NCI-H69 (cell line): ENCODE results near the gene KCNMB1.

Experiments used
- DNase-seq: peaks from one replicate; lab custom pipeline; 2025; lab: John Stamatoyannopoulos, UW

The KCNMB1 gene

DNA sequence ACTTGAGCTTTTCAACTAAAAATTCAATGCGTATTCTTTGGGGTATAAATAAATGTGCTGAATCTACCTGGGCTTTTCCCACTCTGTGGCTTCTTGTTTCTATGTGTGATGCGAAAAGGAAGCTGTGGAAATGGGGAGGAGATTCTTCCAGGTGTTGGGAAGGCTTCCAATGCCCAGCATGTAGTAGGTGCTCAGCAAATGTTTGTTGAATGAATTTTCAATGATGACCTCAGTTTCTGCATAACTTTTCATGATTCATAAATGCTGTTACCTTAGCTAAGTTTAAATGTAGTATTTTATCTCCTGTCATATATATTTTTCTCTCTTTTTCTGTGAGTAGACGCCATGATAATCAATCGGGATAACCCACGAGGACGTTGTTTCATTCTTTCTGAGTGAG is 25.6 kb upstream of the KCNMB1 start:
- no peak for DNase-seq

DNA sequence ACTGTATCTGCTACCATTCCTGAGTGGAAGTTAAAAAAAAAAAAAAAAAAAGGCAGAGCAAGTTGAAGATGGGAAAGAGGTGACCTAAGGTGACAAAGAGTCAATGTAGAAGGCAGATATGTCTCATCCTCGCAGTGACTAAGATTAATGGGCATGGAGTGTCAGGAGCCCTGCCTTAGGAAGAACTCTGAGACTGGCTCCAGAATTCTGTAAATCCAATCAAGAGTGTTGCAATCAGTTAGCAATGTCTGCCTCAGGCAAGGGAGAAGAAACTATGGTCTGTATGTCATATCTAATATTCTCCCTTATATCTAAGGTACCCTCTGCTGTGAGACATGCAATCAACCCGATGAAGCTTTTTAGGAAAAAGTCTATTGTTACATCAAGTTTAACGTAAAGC is 24.7 kb upstream of the KCNMB1 start:
- no peak for DNase-seq

DNA sequence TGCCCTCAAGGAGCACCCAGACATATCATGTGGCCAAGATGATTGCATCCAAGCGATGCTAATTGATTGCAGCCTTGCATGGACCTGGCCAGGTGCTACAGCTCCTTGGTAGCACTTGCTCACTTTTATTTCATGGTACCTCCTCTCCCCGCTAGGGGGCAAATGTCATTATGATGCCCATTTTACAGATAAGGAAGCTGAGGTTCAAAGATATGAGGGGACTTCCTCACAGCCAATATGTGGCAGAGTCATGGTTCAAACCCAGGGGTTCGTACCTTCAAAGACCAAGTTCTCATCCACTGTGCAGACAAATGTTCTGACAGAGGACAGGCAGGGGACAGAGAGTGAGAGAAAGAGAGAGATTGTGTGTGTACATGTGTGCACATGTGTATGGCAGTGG is 21.9 kb upstream of the KCNMB1 start:
- no peak for DNase-seq

DNA sequence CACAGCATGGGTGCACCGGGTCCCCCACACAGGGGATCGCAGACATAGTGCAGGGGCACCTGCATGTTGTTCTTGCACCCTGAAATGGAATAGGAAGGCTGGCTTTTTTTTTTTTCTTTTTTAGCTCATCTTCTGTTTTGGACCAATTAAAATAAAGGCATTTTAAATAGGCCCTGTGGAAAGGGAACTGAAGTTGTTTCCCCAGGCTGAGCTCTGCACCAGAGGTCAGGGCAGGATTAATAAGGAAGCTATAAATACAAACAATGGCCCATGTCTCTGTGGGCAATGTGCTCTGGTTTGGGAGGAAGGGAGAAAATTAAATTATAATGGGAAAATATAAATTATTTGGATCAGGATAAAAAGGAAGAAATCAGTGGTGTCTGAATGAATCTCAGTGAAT is 21.2 kb upstream of the KCNMB1 start:
- no peak for DNase-seq

DNA sequence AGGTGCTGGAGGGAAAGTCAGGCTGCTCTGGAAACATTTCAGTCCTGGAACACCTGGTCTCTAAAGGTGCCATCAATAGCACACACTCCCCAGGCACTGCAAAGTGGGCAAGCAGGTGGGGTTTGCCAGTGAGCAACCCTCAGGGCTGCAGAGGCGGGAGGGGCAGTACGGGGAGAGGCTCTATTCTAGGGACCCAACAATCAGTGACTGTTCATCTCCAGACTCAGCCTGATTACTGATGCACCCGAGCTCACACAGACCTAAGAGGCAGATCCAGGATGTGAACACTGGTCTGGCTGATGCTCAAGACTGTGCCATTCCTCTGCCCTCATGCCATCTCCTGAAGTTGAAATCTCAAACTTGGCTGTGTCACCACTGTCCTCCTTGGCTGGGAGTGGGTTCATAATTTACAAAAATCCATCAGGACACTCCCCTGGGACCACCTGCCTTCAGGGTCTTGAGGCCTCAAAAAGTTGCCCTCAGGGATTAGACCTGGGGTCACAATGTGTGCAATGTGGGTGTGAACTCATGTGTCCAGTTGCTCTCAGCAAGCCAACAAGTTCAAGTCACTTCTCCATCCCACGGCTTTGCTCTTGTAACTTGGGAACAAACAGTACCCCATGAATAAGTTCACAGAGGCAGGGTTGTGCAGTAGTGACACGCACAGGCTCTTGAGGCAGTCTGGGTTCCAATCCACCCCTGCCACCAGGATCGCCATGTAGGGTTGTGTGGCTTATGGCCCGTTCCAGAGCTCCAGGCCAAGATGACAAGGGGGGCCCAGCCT is 19.9 kb upstream of the KCNMB1 start:
- DNase-seq = peak; percentile 17

DNA sequence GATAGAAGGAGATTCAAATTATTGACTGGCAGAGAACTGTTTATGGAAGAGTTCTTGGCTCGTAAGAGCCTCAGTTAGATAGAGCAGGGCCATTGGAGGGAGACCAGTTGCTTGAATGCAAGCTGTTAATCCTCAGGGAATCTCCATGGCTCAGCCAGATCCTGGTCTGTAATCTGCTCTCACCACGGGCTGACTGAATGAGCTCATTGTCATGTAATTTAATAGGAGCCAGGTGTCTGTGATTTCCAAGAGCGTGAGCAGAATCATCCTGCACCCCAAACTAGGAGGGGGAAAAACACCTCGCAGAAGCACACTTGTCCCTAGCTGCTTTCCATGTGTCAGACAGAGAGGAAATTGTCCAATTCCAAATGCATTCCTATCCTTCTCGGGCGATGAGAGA is 19.1 kb upstream of the KCNMB1 start:
- DNase-seq = peak; percentile 81

DNA sequence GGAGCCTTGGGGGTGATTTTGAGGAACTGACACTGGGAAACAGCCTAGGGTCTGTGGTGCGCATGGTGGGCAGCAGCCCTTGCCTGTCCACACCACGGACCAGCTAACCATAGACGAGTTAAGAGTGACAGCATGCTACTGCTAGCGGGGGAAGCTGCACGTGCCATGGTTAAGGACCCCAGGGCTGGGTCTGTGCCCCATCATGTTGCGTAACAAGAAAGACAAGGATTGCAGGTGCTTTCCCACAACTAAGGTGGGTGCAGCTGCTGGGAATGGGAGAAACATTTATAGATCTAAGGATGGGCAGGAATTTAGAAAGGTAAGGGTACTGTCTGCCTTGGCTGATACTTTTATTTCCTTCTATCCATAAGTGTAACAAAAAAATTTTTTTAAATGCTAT is 17.9 kb upstream of the KCNMB1 start:
- no peak for DNase-seq

DNA sequence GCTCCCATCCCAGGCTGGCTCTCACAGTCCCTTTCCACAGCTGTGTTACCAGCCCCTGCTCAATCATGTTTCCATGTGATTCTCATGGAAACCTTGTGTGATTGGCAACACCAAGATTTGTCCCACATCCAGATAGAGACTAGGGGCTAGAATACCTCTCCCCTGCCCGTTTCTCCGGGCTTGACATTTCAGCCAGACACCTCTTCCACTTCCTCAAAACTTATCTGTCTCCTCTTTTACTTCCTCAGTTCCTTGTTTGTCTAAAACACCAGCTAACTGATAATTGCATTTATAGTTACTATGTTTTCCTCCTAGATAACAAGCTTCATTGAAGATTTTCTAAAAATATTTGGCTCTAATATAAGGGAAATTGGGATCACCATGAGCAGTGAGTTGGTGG is 16.6 kb upstream of the KCNMB1 start:
- no peak for DNase-seq

DNA sequence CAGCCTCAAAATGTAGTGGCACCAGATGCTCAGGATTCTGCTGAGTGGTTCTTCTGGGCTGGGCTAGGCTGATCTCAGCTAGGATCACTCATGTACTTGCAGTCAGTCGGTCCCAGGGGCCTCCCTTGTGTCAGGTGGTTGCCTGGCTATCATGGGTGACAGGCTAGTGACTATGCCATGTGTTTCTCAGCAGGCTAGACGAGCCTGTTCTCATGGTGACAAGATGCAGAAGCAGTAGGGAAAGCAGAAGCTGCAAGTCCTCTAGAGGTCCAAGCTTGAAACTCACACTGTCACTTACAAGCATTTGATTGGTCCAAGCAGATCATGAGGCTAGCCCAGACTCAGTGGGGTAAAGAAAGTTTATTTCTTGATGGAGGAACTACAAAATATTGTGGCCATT is 15.2 kb upstream of the KCNMB1 start:
- no peak for DNase-seq

DNA sequence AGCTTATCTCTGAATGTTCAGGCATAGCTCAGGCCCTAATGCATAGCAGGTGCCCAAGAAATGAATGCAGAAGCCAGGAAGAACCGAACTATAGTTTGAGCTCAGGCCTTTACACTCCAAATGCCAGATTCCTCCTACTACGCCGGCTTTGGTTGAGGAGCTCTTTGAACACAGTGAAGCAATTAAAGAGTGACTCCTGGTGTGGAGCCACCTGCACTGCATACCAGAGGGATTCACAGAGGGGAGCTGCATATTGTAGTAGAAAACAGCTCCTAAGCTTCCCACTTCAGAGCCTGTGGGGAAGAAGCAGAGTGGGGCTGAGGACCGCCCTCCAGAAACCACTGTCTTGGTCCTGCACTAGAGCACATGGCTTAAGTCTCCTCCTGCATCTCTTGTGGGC is 14.5 kb upstream of the KCNMB1 start:
- DNase-seq = peak; percentile 31

DNA sequence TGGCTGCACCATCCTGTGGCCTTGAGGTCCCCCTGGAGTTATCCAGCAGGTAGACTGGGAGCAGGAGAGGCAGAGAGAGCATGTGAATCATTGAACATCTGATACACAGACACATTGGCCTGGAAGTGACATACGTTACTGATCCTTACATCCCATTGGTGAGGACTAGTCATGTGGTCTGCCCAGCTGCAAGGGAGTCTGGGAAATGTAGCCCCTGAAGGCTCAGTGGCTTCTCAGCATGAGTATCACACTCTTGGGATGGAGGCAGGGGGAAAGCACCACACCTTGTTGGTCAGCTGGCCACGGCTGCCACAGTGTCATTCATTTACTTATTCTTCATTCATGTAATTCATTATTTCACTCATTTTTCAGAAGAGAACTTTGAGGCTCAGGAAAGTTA is 13.3 kb upstream of the KCNMB1 start:
- DNase-seq = no peak

DNA sequence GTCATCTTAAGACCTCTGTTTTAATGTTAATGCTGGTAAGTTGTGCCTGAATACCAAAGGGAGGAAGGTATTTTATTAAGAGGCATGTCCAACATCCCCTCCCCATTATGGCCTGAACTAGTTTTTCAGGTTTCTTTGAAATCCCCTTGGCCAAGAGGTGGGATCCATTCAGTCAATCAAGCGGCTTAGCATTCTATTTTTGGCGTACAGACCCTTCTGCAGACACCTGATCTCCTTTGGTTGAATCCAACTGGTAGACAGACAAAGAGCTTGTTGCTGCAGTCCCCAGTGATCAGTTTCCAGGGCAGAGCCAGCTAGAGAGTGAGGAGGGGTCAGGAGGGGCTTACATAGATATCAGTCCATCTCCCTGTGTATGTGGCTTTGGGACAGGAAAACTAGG is 7.9 kb upstream of the KCNMB1 start:
- no peak for DNase-seq

DNA sequence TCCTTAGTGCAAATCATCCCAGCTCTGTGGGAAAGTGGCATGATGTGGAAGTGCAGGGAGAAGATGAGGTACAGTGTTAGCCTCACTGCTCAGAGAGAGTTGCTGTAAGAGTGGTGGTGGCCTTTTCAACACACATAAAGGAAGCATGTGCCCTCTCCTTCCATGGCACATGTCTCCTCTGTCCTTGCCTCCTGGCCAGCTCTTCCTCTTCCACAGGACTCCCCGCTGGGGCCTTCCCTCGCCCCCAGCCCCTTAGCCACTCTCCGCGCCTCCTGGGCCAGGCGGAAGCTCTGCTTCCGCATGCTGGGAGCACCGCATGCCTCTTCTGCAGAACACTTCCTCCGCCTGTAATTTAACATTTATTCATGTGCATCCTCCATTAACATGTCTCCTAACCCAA is 4.8 kb upstream of the KCNMB1 start:
- DNase-seq = peak; percentile 27

DNA sequence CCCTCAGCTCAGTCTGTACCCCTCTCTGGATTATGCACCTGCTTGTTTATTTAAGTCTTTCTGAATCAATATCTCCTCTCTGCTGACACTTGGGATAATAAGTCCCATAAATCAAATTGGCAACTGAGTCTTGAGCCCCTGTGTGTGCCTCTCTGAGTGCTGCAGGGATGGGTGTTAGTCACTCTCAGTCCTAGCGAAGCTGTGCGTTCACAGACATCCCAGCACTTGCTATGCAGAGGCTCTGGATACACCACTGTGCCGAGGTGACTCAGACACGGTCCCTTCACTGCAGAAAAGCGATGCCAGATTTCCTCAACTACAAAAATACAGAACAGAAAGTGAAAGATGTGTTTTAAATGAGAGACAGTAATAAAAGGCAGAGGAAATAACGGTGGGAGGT is 4.1 kb upstream of the KCNMB1 start:
- peak; percentile 37 for DNase-seq

DNA sequence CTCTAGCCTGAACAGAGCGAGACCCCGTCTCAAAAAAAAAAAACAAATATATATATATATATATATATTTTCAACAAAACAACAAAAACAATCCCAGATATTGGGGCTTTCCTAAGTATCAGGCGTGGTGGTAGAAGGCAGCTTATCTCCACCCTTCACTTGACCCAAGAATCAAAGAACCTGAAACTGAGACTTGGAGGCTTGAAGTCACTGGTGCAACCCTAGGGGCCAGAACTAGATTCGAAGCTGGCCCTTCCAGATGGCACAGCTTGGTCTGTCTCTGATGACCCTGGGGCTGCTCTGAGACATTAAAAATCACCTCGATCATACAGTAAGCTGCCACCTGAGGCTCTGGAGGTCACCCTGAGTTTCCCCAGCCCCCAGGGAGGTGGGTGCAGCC is 1.3 kb upstream of the KCNMB1 start:
- DNase-seq = no peak

DNA sequence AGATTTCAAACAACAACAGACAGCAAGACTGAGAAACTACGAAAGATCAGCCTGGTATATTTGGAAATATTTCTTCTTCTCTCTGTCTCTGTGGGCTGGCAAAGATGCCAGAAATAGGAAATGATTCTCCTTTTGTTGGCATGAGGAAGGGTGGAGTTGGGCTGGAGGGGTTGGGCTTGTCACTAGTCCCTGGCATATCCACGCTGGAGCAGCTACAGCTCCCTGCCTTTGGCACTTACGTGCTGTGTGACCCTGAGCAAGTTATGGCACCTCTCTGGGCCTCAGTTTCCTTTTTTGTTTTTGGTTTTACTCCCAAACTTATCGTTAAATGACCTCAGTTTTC is 354 bp upstream of the KCNMB1 start:
- no peak for DNase-seq

DNA sequence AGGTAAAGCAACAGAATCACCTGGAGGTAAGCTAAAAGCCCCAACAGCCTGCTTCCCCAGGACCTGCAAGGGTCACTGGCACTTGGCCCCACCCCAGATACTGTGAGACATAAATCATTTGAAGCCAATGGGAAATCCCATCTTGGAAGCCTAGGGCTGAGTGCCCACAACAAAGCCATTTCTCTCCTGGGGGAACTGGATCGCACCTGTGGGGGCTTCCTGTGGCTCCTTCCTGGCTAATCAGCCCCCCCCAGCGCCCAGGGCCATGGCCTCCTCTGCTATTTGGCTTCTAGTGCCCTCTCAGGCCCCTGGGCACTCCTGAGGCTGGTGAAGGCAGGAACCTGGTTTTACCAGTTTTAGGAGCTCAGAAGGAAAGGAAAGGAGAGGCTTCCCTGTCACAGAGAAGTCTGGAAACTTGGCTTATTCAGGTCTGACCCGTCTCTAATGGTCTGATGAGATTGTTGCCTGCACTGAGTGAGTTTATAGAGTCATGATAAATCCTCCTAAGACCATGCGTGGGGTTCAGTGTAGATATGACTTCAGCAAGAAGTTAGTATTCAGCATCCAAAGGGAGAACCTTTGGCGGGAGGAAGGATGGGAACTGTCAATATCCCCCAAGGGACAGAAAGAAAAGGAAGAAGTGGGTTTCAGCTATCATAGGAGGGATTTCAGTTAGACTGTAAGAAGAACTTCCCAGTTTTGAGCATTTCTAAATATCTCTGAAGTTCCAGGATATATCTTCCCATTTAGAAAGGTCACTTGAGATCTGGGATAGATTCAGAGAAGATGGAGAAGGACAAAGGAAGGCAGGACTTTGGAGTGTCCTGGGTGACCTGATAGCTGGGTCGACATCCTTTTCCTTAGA is 1.2 kb downstream of the KCNMB1 start:
- peak; percentile 34 for DNase-seq

DNA sequence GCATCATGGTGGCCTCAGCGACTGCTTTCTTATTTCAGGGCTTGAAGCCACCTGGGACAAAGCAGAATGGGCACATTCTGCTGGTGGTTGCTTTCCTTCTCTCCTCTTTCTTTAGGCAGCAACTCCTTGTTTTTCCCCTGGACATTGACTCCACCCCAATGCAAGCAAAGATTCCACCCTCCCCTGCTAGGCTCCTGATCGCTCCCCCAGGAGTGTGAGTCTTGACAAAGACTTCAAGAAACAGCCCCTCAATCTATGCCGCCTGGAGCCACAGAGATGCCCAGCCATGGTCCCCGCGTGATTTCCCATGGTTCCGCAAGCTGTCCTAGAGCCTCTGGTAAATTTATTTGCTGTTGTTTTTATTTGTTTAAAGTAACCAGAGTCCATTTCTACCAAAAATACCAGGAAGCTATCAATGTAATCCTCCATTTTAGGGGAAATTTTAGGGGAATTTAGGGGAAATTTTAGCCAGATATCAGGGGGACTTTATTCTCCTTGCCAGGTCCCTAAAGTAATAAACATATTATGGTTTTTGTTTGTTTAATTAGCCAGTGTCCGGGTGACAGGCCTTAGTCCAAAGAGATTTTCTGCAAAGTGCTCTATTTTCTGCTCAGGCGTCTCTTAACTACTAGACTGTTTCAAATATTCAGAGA is 2.3 kb downstream of the KCNMB1 start:
- no peak for DNase-seq

DNA sequence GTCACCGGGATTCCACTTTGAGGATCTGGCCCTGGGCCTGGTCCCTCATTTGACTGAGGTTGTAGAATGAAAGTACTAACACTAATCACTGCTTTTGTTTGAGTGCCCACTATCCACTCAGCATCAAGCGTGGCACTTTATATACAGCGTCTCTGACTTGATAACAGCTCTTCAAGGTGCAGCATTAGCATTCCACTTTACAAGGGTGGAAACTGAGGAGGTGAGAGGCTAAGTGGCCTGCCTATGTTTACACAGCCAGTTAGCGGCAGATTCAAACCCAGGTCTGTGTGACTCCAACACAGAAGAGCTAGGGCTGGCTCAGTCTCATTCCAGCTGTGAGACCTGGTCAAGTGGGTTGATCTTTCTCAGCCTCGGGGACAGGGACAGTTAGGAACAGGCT is 5.9 kb downstream of the KCNMB1 start:
- DNase-seq = no peak

DNA sequence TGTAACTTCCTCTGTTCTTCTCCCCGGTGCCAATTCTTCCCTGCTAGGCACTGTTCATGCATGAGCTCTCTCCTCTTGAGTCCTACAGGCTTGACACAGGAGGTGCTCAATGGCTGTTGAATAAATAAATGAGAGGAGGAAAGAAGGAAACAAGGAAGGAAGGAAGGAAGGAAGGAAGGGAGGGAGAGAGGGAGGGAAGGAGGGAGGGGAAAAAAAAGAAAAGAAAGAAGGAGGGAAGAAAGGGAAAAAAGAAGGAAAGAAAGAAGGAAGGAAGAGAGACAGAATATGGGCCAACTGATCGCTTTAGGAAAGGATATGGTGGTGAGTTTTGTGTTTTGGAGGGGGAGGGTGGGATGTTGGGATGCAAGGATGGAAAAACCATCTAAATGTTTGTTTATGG is 6.4 kb downstream of the KCNMB1 start:
- DNase-seq = no peak

DNA sequence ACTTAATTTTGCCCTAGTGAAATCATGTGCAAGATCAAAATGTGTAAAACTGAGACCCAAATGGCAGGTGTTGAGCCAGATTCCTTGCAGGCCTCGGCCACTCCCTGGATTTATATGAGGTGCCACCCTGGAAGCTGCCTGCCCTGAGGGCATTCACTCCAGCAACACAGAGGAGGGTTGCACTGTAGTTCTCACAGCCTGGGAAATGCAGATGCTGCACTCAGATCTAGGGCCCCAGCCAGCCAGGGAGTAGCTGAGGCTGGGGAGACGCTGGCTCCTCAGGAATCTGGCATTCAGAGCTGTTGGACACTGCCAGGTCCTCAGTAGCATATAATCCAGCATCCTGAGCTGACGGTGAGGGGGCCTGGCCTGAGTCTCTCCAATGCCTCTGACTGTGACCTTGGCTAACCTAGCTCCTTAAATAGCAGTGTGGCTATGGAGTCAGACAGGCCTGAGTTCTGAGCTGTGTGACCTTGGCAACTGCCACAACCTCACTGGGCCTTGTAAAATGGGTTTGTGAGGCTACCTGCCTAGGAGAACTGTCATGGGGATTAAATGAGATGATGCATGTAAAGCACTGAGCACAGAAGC is 8.7 kb downstream of the KCNMB1 start:
- peak; percentile 84 for DNase-seq

DNA sequence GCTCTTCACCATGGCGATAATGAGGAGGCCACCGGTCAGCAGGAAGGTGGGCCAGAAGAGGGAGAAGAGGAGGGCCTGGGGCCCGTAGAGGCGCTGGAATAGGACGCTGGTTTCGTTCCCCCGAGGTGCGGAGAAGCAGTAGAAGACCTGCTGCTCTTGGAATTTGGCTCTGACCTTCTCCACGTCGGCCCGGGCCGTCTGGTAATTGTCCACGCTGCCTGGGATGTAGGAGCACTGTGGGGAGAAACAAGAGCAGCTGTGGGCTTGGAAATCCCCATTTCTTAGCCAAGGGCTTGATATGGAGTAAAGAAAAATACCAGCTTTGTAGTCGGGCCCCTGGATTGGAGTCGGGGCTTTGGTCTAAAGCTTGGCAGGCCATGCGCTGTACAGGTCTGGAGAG is 10.4 kb downstream of the KCNMB1 start:
- no peak for DNase-seq

DNA sequence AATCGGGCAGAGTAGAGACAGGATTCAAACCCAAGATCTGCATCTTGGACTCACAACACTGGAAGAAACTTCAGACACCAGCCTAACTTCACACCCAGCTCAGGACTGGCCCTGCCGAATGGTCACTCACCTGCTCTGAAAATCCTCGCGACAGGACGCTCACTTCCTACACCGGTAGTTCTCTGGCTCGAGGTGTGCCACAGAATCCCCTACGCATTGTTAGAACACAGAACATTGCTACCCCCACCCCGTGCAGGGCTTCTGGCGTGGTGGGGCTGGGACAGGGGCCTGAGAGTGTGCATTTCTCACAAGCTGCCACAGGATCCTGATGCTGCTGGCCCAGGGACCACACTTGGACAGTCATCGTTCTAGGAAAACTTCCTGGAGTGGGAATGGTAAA is 12.1 kb downstream of the KCNMB1 start:
- no peak for DNase-seq
